NCI-H2081 (cell line): ENCODE data around the gene RPRD1A.
A peak's percentile ranks its signal among the peaks of the same experiment; 100 is the strongest.
"Not testable (repeated sequence)": the region's sequence is repeated elsewhere in the genome, so short reads cannot be mapped to it uniquely, and the experiment has no call there.

Source experiments
- DNase-seq, 2 experiments: peaks; one replicate each; lab custom pipeline; 2025; lab: John Stamatoyannopoulos, UW

Gene RPRD1A

DNA sequence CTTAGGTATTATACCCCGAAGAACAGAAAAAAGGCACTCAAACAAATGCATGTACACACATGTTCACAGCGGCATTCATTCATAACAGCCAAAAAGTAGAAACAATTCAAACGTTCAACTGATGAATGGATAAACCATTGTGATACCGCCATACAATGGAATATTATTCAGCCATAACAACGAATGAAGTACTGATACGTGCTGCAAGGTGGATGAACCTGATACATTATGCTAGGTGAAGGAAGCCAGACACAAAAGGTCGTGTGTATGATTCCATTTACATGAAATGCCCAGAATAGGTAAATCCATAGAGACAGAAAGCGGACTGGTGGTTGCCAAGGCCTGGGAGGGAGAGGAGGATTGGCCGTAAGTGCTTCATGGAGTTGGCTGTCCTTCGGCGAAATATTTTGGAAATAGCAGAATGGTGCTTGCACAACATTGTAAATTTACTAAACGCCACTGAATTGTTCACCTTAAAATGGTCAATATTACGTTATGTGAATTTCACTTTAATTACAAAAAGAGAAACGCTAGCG lies 95.6 kb downstream of the RPRD1A start:
- peak; percentile 25 to 34 for DNase-seq

DNA sequence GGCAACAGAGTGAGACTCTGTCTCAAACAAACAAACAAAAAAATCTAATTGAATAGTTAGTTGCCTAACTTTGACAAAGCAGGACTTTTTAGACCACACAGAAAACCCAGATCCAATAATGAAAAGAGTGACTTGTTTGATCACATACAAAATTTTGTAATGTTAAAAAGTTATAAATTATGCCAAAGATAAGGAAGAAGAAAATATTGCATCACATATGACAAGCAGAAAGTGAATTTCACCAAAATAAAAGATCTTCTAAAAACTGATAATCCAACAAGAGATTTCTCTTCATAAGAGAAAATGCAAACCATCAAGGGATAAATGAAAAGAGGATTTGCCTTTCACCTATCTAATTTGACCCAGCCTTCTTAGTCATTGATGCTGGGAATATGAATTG lies 97.7 kb downstream of the RPRD1A start:
- DNase-seq = no peak

DNA sequence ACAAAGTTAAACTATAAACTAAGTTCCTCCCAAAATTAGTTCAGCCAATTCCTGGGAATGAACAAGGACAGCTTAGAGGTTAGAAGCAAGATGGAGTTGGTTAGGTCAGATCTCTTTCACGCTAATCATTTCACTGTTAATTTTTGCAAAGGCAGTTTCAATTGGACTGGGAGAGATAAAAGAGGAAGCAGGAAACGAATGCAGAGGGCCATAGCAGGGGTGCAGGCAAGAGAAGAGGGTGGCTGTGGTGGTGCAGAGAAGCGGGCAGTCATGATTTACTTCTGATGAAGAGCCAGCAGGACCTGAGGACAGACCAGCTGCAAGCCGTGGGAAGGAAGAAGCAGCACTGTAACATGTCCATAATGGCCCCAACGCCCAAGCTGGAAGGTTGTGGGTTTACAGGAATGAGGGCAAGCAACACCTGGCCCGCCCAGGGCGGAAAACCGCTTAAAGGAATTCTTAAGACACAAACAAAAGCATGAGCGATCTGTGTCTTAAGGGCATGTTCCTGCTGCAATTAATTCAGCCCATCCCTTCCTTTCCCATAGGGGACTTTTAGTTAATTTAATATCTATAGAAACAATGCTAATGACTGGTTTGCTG lies 99.0 kb downstream of the RPRD1A start:
- no peak for DNase-seq

DNA sequence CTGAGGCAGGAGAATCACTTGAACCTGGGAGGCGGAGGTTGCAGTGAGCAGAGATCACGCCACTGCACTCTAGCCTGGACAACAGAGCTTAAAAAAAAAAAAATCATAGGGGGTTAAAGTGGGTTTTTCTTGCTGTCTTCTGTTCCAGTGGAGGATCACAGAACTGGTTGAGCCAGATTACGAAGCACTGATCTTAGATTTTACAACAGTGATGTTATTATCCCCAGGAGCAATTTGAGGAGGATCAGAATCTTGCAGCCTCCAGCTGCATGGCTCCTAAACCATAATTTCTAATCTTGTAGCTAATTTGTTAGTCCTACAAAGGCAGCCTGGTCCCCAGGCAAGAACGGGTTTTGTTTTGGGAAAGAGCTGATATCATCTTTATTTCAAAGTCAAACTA lies 99.5 kb downstream of the RPRD1A start:
- DNase-seq = not testable (repeated sequence)

DNA sequence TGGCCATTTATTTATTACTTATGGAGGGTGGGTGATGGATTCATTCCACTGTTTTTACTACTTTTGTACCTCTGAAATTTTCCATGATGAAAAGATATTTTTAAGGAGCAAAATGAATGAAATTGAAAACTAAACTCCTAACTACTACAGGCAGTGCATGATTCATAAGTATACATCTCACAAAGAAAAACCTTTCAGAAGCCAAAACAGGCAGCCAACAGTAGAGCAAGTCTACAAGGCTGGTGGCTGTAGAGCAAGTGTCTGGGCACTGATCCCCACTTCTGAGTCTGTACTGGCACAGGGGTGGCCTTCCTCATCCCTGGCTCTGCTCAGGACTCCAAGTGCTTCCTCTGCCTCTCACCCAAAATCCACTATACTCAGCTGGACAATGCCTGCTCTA lies 103.0 kb downstream of the RPRD1A start:
- no peak for DNase-seq

DNA sequence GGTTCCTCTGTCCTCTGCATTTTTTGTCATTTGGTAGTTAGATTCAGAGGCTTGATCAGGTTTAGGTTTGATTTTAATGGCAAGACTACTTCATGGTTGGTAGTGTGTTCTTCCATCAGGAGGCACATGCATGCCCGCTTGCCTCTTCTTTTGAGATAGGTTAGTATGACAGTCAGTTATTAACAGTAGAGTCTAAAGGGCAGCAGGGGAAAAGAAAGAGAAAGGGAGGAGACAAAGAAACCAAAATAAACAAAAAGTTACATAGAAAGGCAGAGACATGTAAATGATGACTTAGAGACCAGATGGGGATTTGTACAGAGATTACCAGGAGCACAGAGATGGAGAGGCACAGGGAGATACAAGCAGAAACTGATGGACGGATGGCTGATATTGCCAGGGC lies 105.0 kb downstream of the RPRD1A start:
- DNase-seq = no peak

DNA sequence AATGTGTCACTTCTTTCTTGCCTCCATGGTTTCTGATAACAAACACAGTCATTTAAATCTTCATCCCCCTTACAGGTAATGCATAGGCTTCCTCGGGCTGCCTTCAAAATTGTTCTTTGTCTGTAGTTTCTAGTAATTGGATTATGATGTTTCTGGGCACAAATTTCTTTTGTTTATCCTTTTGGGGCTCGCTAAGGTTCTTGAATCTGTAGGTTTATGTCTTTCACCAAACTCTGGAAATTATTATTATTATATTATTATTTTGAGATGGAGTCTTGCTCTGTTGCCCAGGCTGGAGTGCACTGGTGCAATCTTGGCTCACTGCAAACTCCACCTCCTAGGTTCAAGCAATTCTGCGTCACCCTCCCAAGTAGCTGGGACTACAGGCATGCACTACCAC lies 111.1 kb downstream of the RPRD1A start:
- no peak for DNase-seq

DNA sequence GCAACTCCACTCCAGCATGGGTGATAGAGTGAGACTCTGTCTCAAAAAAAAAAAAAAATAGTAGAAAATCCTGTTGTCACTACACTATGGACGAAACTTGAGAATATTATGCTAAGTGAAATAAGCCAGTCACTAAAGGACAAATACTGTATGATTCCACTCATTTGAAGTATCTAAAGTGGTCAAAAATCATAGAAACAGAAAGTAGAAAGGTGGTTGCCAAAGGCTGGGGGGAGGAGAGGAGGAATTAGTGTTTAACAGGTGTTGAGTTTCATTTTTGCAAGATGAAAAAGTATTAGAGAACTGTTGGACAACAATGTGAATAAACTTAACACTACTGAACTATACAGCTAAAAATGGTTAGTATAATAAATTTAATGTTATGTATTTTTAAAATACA lies 113.7 kb downstream of the RPRD1A start:
- no peak for DNase-seq

DNA sequence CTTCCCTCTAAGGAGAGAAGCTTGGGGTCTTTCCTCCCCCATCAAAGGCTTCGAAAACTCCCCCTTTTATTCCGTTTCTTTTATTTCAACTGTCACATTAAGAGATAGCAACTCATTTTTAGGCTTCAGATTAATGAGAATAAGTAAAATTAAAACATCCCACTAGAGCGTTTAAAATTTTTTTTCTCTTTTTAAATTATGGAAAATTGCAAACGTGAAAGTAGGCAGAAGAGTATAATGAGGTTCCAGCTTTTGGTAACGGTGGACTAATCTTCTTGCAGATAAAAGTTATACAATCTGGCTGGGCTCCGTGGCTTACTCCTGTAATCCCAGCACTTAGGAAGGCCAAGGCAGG lies 116.8 kb downstream of the RPRD1A start:
- no peak for DNase-seq

DNA sequence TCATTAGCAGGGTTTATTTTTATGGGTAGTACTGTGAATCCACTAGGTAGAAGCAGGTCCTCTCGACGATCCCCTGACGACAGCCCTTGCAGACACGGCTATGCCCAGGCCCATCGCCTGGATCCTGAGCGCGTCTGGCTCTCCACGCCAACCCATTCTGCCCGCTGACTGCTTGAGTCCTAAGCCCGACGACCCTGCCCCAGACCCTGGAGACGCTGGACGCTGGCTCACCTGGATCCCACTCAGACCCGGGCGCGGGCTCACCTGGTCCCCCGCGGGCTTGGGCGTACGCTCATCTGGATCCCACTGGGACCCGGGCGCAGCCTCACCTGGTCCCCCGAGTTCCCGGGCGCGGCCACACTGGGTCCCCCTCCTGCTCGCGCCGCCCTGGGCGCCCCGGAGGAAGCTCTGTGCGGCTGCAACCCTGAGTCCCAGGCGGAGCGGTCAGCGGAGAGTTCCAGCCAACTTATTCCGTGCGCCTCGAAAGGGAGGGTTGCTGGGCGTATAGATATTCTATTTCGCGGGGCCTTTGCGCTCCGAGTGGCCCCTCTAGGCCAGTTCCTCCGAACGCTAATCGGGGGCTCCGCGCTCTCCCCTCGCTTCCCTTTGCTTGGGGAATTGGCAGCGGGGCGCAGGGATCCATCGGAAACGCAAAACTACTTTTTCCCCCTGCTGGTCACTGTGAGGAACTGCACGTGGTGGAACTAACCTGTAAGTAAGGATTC lies 117.3 kb downstream of the RPRD1A start:
- peak; percentile 70 to 79 for DNase-seq

DNA sequence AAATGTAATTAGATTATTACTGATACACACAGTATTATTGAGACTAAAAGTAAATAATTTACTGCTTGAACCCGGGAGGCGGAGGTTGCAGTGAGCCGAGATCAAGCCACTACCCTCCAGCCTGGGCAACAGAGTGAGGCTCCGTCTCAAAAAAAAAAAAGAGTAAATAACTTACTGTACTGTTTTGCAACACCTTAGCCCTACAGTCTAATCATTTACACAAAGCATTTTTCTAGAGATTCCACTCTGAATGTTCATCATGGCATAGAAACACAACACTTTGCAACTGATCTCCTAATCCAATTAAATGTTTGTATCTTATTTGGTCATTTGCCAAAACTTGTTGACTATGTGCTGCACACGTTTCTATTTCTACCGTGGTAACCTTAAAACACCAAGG lies 118.3 kb downstream of the RPRD1A start:
- no peak for DNase-seq

DNA sequence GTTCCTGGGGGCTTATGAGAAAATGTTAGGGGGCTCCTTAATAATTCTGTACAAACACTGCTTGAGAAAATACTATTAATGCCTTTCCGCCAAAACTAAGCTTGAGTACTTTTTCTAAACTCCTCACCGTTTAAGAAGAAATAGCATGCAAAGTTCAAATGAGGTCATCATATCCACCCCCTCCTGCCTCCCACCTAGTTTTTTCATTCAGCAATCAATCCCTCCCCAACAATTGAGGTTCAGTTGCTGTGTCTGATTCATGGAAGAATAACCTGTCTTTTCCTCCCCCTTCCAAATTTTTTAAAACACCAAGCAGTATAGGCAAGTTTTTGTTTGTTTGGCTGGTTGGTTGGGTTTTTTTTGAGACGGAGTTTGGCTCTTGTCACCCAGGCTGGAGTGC lies 119.3 kb downstream of the RPRD1A start:
- no peak for DNase-seq

DNA sequence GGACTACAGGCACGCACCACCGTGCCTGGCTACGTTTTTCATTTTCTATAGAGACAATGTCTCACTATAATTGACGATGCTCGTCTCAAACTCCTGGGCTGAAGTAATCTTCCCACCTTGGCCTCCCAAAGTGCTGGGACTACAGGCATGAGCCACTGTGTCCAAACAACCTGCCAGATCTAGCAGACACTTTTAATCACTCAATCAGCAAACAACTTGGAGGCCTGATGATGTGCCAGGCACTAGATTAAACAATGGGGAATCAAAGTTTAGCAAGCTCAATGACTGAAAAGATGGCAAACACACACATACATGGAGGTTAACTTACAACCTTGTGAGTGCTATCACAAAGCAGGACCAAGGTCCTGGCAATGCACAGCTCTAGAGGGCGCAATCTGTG lies 124.7 kb downstream of the RPRD1A start:
- no peak for DNase-seq

DNA sequence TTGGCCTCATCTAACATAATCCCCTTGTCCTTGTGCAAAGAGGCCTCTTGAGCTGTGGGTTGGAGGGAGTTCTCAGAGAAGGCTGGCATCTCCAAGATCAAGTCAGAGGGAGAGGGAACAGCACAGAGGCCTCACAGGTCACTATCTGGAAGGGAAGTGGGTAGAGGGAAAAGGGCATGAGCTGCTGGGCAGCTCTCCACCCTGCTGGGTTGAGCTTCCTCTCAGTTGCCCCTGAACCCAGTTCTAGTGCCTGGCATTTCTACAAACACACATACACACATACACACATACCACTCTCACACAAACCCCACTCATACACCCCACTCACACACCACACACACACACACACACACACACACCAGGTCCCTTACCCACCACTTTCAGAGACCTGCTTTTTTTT lies 125.2 kb downstream of the RPRD1A start:
- no peak for DNase-seq

DNA sequence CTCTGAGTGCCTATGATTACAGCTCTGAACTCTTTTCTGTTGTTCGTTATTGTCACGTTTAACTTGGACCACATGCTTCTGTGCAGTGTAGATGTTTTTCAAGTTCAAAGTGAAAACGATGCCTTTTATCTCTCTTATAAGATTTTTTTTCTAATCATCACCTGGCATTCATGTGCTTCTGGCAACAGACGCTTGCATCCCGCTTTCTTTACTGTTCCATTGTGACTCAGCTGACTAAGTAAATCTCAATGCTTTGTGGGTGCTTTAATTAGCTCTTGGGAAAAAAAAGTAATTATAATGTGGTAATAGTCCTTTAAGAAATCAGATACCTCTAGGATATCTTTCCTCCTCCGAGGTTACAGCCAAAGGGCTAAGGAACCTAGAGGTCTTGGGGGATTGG lies 126.1 kb downstream of the RPRD1A start:
- no peak for DNase-seq
